ENCODE results near the gene KPNA5. TPM values are rescaled to one million over a fixed set of nuclear protein-coding genes. Genes with fewer than 3 reads are reported as not detected.
"Not testable (repeated sequence)": the region's sequence is repeated elsewhere in the genome, so short reads cannot be mapped to it uniquely, and the experiment has no call there.

The KPNA5 gene
- total and polyA plus RNA-seq, 7 donors: 0.60 to 22.4 (median 13.0) TPM

DNA sequence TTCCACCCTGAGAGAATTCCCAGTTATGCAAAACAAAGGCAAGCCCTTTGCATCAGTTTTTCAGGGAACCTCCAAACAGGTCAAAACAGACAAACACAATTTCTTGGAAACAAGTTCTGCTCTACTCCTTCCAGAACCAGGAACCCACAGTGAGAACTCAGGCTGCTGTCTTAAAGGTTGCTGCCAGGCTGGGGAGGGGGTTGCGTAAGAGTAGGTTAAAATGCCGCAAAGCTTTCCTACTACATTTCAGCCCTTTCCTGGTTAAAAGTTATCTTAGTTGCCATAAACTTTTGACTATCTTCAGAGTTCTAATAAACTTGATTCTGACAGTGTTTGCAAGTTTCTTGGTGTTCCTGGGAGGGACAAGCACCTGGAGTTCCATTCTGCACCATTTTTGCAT lies 33.8 kb downstream of the KPNA5 start:
- H3K27ac ChIP-seq: no peak overlapping the region
- WGBS, 2 donors: 96 to 98% methylated on average over 2 of the region's 2 CpGs
- no peak for TF ChIP-seq POLR2AphosphoS5 (IDR thresholded peaks at IDR 0.05)
- TF ChIP-seq, protein P1, sequence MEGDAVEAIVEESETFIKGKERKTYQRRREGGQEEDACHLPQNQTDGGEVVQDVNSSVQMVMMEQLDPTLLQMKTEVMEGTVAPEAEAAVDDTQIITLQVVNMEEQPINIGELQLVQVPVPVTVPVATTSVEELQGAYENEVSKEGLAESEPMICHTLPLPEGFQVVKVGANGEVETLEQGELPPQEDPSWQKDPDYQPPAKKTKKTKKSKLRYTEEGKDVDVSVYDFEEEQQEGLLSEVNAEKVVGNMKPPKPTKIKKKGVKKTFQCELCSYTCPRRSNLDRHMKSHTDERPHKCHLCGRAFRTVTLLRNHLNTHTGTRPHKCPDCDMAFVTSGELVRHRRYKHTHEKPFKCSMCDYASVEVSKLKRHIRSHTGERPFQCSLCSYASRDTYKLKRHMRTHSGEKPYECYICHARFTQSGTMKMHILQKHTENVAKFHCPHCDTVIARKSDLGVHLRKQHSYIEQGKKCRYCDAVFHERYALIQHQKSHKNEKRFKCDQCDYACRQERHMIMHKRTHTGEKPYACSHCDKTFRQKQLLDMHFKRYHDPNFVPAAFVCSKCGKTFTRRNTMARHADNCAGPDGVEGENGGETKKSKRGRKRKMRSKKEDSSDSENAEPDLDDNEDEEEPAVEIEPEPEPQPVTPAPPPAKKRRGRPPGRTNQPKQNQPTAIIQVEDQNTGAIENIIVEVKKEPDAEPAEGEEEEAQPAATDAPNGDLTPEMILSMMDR (IDR thresholded peaks at IDR 0.05): no peak
- no peak for TF ChIP-seq EP300 (IDR thresholded peaks at IDR 0.05)
- no peak for TF ChIP-seq POLR2A (IDR thresholded peaks at IDR 0.05)
- no peaks in the 10 kb centered on the region for H3K9me3 ChIP-seq
- no peak for DNase-seq
- H3K4me1 ChIP-seq: no peaks in the 10 kb centered on the region
- intact Hi-C loops (cut with DNase I): no loop called here
- H3K27me3 ChIP-seq: no peaks in the 10 kb centered on the region
- no peak overlapping the region for H3K4me3 ChIP-seq
- peaks cover 0 to 76% (median 13%) of the 10 kb centered on the region in 4 donors for H3K36me3 ChIP-seq

DNA sequence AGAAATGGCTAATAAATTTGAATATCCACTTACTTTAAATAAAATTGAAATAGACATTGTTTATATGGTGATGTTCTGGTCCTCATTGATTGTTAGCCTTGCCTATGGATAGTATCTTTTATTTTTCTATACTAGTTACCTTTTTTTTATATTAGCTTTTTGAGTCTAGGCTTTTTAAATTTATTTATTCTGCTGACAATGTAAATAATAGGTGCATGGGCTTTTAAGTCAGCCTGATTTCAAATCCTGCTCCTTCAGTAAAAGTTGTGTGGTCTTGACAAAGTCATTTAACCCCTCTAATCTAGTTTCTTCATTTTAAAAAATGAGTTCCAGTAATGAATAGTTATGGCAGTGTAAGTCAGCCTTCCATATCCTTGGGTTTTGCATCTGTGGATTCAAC lies 45.9 kb downstream of the KPNA5 start:
- TF ChIP-seq, protein P1 (IDR thresholded peaks at IDR 0.05): no peak
- TF ChIP-seq POLR2AphosphoS5 (IDR thresholded peaks at IDR 0.05) (no peak), POLR2A (IDR thresholded peaks at IDR 0.05) (no peak), EP300 (IDR thresholded peaks at IDR 0.05) (no peak)
- H3K4me3 ChIP-seq: no peak overlapping the region
- H3K27me3 ChIP-seq: no peaks in the 10 kb centered on the region
- peaks cover 8 to 90% (median 16%) of the 10 kb centered on the region in 4 donors for H3K36me3 ChIP-seq
- H3K4me1 ChIP-seq: no peaks in the 10 kb centered on the region
- intact Hi-C loops (cut with DNase I): no loop called here
- H3K9me3 ChIP-seq: no peaks in the 10 kb centered on the region
- no peak overlapping the region for H3K27ac ChIP-seq
- no peak for DNase-seq

DNA sequence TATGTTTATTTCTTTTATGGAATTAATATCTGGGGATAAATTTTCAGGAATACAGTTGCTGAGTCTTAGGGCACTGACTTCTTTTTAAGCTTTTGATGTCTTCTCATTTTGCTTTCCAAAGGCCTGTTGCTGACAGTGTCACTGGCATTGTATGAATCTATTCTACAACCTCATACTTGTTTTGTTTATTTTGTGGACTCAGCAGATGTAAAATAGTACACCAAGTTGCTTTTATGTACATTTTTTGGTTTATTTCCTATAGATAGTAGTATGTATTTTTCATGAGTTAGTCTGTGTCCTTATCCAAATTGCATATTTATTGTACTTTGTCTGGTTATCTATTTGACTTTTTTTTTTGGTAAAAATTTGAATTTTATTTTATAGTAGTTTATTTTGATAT lies 49.5 kb downstream of the KPNA5 start:
- TF ChIP-seq POLR2A (IDR thresholded peaks at IDR 0.05) (no peak), EP300 (IDR thresholded peaks at IDR 0.05) (no peak), POLR2AphosphoS5 (IDR thresholded peaks at IDR 0.05) (no peak)
- TF ChIP-seq, protein P1 (IDR thresholded peaks at IDR 0.05): no peak
- H3K4me1 ChIP-seq: no peaks in the 10 kb centered on the region
- no peak overlapping the region for H3K27ac ChIP-seq
- intact Hi-C loops (cut with DNase I): no loop called here
- H3K36me3 ChIP-seq: peaks cover 8 to 74% (median 15%) of the 10 kb centered on the region in 4 donors
- H3K27me3 ChIP-seq: no peaks in the 10 kb centered on the region
- H3K4me3 ChIP-seq: no peak overlapping the region
- DNase-seq: no peak
- H3K9me3 ChIP-seq: no peaks in the 10 kb centered on the region

DNA sequence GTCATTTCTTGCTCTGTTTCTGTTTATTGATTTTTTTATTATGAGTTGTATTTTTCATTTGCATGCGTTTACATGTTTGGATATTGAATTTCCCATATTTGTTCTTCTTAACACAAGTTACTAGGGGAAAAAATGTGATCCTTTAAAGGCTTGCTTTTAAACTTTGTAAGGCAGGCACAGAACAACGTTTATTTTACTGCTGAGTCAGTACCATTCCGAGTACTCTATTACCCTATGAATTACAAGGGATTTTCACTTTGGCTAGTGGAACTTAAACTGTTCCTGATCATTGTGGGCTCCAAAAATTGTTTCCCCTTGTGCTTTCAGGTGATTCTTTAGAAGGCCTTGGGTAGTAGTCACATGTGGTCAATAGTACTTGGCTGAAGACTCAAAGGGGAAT lies 56.0 kb downstream of the KPNA5 start:
- WGBS, 2 donors: 93 to 98% methylated on average over 3 of the region's 3 CpGs
- Histone ChIP-seq H3K4me1 (no peaks in the 10 kb centered on the region), H3K9me3 (no peaks in the 10 kb centered on the region), H3K4me3 (no peak overlapping the region), H3K27me3 (no peaks in the 10 kb centered on the region), H3K27ac (no peak overlapping the region), H3K36me3 (peaks cover 0 to 23% (median 3%) of the 10 kb centered on the region in 4 donors)
- no peak for TF ChIP-seq EP300 (IDR thresholded peaks at IDR 0.05)
- no peak for TF ChIP-seq POLR2A (IDR thresholded peaks at IDR 0.05)
- TF ChIP-seq, protein P1 (IDR thresholded peaks at IDR 0.05): no peak
- TF ChIP-seq POLR2AphosphoS5 (IDR thresholded peaks at IDR 0.05): no peak
- intact Hi-C loops (cut with DNase I): no loop called here
- no peak for DNase-seq

DNA sequence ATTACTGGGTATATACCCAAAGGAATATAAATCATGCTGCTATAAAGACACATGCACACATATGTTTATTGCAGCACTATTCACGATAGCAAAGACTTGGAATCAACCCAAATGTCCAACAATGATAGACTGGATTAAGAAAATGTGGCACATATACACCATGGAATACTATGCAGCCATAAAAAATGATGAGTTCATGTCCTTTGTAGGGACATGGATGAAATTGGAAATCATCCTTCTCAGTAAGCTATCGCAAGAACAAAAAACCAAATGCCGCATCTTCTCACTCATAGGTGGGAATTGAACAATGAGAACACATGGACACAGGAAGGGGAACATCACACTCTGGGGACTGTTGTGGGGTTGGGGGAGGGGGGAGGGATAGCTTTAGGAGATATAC lies 59.5 kb downstream of the KPNA5 start:
- H3K27me3 ChIP-seq; DNase-seq; H3K4me1 ChIP-seq; H3K27ac ChIP-seq; H3K36me3 ChIP-seq; H3K9me3 ChIP-seq; intact Hi-C loops (cut with DNase I); H3K4me3 ChIP-seq: not testable (repeated sequence)
- 69 to 90% methylated on average over 3 of the region's 3 CpGs for WGBS, 2 donors
